AML-193 (cell line): ENCODE measurements around the gene ZNF831.

Source experiments
- DNase-seq, 2 experiments: peaks; one replicate each; lab custom pipeline; 2025; lab: John Stamatoyannopoulos, UW

The ZNF831 gene

DNA sequence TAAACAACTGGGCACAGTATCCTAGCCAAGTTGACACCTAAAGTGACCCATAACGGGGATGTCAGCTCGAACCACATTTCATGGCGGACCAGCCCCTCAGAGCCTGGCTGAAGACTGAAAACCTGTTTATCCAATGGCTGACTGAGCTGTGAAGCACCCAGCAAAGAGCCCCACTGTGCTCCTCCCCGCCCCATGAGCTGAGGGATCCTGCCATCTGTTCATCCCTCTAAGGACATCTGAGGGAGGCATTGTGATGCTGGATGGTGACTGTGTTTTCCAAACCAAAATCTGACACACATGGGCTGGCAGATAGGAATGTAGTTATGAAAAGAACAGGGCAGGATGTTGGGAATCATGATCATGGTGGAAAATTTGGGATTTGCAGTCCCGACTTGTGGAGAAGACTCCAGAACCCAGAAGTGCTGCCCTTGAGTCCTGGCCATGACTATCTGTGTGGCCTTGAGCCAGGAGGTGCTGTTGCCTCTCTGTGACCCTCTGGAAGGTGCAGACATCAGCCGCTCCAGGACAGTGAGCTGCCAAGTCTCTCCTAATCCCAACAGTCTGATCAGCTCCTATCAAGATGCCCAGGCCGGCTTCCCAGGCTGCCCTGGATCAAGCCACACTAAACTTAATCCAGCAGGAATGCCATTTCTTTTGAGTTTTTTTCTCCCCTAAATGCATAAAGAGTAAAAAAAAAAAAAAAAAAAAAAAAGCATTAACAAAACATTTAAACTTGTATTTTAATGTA is 142.5 kb downstream of the ZNF831 start:
- DNase-seq, result no peak

DNA sequence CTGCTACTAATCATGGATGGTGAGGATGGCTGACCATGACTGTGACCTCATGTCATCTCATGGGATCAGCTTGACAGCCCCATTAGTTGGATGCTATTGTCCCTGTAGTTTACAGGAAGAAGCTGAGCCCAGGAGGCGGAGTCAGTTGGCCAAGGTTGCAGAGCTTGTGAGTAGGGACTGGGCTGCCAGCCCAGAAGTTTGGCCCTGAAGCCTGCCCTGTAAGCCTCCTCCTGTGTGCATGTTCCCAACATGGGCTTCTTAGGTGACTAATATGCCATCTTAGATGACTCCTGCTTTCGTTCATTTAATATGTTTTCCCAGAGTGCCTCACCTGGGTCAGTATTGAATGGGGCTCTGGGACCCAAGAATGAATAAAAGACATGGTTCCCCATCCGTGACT is 143.6 kb downstream of the ZNF831 start:
- DNase-seq, result no peak
